ENCODE results near the gene SDK2. TPM values are rescaled to one million over a fixed set of nuclear protein-coding genes. Genes with fewer than 3 reads are reported as not detected.

The SDK2 gene
- total and polyA plus RNA-seq, 9 donors = 0.40 to 5.4 (median 0.96) TPM

DNA sequence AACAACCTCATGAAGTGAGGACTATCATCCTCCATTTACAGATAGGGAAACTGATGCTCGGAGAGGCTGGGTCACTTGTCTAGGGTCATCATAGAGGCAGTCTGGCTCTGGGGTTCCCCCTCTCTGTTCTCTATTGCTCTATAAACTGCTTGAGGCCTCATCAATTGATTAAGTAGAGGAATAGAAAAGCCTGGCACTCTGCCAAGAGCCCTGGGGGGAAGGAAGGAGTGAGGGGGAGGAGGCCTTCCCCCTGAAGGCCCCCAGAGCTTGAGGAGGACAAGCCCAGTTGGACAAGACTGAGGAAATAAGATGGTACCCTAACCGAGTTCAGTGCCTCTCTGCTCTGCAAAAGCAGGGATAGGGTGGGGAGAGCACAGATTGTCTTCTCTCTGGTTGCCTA is 21.0 kb downstream of the SDK2 start:
- TF ChIP-seq POLR2A (IDR thresholded peaks at IDR 0.05) (no peak), EP300 (IDR thresholded peaks at IDR 0.05) (no peak)
- TF ChIP-seq, protein P1, sequence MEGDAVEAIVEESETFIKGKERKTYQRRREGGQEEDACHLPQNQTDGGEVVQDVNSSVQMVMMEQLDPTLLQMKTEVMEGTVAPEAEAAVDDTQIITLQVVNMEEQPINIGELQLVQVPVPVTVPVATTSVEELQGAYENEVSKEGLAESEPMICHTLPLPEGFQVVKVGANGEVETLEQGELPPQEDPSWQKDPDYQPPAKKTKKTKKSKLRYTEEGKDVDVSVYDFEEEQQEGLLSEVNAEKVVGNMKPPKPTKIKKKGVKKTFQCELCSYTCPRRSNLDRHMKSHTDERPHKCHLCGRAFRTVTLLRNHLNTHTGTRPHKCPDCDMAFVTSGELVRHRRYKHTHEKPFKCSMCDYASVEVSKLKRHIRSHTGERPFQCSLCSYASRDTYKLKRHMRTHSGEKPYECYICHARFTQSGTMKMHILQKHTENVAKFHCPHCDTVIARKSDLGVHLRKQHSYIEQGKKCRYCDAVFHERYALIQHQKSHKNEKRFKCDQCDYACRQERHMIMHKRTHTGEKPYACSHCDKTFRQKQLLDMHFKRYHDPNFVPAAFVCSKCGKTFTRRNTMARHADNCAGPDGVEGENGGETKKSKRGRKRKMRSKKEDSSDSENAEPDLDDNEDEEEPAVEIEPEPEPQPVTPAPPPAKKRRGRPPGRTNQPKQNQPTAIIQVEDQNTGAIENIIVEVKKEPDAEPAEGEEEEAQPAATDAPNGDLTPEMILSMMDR (IDR thresholded peaks at IDR 0.05) = no peak
- no peaks in the 10 kb centered on the region for H3K36me3 ChIP-seq
- WGBS, 3 donors = 77 to 93% (median 90%) methylated on average over 2 of the region's 2 CpGs
- H3K9me3 ChIP-seq = no peaks in the 10 kb centered on the region
- no peak overlapping the region for H3K4me3 ChIP-seq
- intact Hi-C loops (cut with DNase I) = no loop called here
- DNase-seq = no peak
- H3K27me3 ChIP-seq = no peaks in the 10 kb centered on the region
- H3K4me1 ChIP-seq (ENCODE audit: insufficient read depth) = no peaks in the 10 kb centered on the region
- no peak overlapping the region for H3K27ac ChIP-seq

DNA sequence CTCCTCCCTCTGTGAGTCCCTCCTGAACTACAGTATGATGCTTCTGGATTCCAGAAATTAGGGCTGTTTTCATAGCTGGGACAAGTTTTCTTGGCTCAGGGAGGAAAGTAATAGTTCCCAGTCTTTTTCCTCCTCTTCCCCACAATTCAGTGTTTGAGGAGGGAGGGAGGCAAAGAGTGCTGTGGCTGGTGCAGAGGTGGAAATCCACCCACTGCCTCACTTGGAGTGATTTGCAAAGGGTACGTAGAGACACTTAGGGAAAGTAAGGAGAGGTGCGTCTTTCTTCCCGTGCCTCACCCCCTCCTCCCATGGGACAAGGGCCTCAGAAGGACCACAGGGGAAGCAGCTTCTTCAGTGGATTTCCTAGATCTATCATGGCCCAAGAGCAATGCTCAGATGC is 21.9 kb downstream of the SDK2 start:
- DNase-seq = no peak
- H3K27ac ChIP-seq = no peak overlapping the region
- intact Hi-C loops (cut with DNase I) = no loop called here
- 91 to 99% (median 97%) methylated on average over 3 of the region's 3 CpGs for WGBS, 3 donors
- TF ChIP-seq POLR2A (IDR thresholded peaks at IDR 0.05) (no peak), EP300 (IDR thresholded peaks at IDR 0.05) (no peak)
- TF ChIP-seq, protein P1 (IDR thresholded peaks at IDR 0.05) = no peak
- H3K27me3 ChIP-seq = no peaks in the 10 kb centered on the region
- H3K4me3 ChIP-seq = no peak overlapping the region
- H3K4me1 ChIP-seq (ENCODE audit: insufficient read depth) = no peaks in the 10 kb centered on the region
- H3K9me3 ChIP-seq = no peaks in the 10 kb centered on the region
- no peaks in the 10 kb centered on the region for H3K36me3 ChIP-seq

DNA sequence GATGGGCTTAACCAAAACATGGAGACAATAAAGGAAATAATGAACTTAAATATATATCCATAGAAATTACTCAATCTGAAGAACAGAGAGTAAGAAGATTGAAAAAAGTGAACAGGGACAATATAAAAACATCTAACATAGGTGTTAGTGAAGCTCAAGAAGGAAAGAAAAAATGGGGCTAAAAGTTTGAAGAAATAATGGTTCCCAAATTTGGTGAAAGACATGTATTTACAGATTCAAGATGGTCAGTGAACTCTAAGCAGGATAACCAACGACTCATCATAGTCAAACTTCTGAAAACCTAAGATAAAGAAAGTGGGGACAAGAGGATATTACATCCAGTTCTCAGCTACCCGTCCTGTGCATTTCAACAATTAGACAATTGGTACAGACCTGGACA is 22.6 kb downstream of the SDK2 start:
- Histone ChIP-seq H3K36me3 (no peaks in the 10 kb centered on the region), H3K27me3 (no peaks in the 10 kb centered on the region), H3K9me3 (no peaks in the 10 kb centered on the region), H3K4me3 (no peak overlapping the region), H3K4me1 (ENCODE audit: insufficient read depth) (no peaks in the 10 kb centered on the region), H3K27ac (no peak overlapping the region)
- intact Hi-C loops (cut with DNase I) = no loop called here
- DNase-seq = no peak
- 87 to 91% (median 89%) methylated on average over 2 of the region's 2 CpGs for WGBS, 3 donors
- no peak for TF ChIP-seq EP300 (IDR thresholded peaks at IDR 0.05)
- TF ChIP-seq, protein P1 (IDR thresholded peaks at IDR 0.05) = no peak
- no peak for TF ChIP-seq POLR2A (IDR thresholded peaks at IDR 0.05)

DNA sequence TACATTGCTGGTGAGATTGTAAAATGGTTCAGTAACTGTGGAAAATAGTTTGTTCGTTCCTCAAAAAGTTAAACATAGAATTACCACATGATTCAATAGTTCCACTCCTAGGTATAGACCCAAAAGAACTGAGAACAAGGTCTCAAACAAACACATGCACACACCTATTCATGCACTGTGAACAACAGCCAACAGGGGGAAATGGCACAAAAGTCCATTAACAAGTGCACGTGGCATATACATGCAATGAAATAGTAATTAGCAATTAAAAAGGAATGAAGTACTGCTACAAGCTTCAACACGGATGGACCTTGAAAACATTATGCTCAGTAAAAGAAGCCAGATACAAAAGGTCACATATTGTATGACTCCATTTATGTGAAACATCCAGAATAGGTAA is 23.8 kb downstream of the SDK2 start:
- Histone ChIP-seq H3K9me3 (no peaks in the 10 kb centered on the region), H3K4me1 (ENCODE audit: insufficient read depth) (no peaks in the 10 kb centered on the region), H3K4me3 (no peak overlapping the region), H3K36me3 (no peaks in the 10 kb centered on the region), H3K27ac (no peak overlapping the region), H3K27me3 (no peaks in the 10 kb centered on the region)
- intact Hi-C loops (cut with DNase I) = no loop called here
- TF ChIP-seq, protein P1 (IDR thresholded peaks at IDR 0.05) = no peak
- TF ChIP-seq POLR2A (IDR thresholded peaks at IDR 0.05) (no peak), EP300 (IDR thresholded peaks at IDR 0.05) (no peak)
- no peak for DNase-seq
- 71 to 77% (median 73%) methylated on average over 3 of the region's 3 CpGs for WGBS, 3 donors

DNA sequence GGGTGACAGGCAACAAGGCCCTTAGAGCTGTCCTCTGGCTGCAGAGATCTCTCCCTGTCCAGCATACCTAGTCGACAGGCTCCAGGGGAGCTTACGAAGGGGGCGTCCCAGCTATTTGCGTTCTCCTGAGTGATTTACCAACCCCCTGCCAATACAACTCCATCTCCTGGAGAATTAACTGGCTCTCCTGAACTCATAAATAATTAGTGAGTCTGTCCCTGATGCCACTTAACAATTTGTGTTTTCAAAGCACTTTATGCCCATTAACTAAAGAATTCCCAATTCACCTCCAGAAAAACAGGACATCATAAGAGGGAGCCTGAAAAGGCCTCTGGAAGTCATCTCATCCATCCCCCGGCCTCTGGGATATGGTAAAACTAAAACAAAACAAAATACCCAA is 26.7 kb downstream of the SDK2 start:
- no peaks in the 10 kb centered on the region for H3K9me3 ChIP-seq
- H3K27me3 ChIP-seq = no peaks in the 10 kb centered on the region
- 81 to 89% (median 88%) methylated on average over 5 of the region's 5 CpGs for WGBS, 3 donors
- no peak overlapping the region for H3K4me3 ChIP-seq
- intact Hi-C loops (cut with DNase I) = no loop called here
- TF ChIP-seq, protein P1 (IDR thresholded peaks at IDR 0.05) = no peak
- TF ChIP-seq POLR2A (IDR thresholded peaks at IDR 0.05) = no peak
- TF ChIP-seq EP300 (IDR thresholded peaks at IDR 0.05) = no peak
- no peak overlapping the region for H3K27ac ChIP-seq
- DNase-seq = no peak
- no peaks in the 10 kb centered on the region for H3K36me3 ChIP-seq
- no peaks in the 10 kb centered on the region for H3K4me1 ChIP-seq (ENCODE audit: insufficient read depth)

Data from ovary (tissue), 9 donors.